Activated CD4-positive, alpha-beta T cell treated with anti-CD3 and anti-CD28 coated beads, Interleukin-2, amount 50 U/mL, for 1 hour (primary cell): ENCODE measurements around the gene GLYR1.

Experiments used
- DNase-seq: peaks from one replicate; pipeline ENCODE4 v3.0.0-alpha.2; 2020

The GLYR1 gene

DNA sequence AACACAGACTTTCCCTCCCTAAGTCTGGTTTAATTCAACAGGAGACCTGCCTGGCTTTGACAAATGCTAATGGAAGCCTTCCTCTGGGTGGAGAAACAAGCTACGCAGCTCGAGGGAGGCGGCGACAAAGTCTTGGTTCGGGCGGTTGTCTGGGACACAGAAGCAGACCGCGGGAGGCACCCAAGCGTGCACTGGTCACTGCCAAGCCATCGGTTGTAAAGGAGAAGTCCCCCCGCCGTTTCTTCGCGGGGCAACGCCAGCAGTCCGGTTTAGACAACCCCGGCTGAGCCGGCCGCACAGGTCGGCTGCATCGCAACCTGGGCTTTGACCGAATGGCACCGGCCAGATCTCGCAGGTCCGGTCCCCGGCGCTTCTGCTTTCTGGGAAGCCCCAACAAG lies 586 bp downstream of the GLYR1 start:
- DNase-seq, result peak; percentile 26

DNA sequence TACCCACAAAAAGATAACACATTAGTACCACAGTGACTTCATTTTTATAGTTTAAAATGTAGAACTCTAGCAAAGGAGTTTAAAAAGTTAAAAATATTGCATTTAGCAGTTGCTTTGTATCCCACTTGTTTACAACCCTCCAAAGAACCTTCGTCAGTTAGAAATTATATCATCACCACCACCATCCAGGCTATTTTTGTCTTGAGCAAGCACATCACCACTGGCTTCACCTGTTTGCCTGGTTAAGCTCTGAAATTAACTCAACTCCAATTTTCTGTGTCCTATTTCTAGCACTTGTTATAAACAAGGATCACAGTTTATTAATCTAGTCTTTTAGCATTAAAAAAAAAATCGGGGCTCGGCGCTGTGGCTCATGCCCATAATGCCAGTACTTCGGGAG lies 6.1 kb downstream of the GLYR1 start:
- no peak for DNase-seq

DNA sequence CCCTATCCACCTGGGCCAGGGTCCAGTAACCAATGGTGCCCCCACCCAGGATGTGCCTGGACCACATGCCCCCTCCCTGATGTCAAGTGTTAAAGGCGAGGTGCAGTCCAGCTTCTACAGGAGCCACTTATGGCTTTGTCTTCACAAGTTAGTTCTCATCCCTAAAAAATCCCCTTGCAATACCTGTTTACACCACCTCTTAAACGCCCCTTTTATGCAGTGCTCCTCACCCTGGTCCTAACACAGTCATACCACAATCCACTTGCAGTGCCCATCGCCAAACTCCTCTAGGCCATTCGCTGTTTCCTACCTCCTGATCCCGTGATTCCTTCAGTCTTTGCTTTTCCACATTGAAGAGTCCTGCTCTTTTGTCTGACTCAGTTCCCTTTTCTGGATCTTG lies 7.1 kb downstream of the GLYR1 start:
- no peak for DNase-seq

DNA sequence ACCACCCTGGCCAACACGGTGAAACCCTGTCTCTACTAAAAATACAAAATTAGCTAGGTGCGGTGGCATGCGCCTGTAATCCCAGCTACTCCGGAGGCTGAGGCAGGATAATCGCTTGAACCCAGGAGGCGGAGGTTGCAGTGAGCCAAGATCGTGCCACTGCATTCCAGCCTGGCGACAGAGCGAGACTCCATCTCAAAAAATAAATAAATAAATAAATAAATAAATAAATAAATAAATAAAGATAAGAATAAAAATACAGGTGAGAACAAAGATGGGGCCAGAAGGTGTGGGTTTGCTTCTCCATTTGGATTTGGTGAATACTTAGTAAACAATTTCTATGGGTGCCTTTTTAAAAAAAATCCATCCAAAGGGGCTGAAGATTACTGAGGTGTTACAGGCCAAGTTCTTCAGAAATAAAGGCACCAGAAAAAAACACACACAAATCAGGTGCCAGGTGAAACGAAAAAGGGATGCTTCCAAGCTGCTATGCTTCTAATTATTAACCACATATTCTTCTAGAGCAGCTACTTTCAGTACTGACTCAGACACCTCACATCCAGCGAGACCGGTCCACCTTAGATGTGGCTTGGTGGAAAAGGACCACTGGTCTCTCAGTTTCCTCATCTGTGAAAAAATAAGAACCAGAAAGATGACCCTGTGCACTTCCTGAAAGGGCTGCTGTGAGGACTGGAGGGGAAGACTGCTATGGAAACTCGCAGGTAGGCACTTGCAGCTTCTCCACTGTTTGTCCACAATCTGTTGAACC lies 9.2 kb downstream of the GLYR1 start:
- no peak for DNase-seq

DNA sequence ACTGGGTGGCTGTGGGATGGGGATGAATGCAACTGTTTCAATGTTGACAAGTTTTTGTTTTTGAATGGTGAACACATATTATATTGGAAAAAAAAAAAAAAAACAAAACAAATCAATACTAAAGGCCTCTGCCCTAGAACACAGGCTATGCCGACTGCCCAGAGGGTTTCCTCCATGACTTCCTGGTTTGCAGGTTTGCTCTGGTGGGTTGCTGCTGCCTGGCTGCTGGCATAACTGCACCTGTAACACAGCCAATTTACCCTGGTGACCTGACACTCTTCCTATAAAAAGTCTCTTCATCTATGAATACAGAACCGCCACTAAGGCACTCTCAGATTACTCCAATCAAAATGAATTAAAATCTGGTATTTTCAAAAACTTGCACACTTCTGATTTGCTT lies 10.4 kb downstream of the GLYR1 start:
- DNase-seq, result no peak

DNA sequence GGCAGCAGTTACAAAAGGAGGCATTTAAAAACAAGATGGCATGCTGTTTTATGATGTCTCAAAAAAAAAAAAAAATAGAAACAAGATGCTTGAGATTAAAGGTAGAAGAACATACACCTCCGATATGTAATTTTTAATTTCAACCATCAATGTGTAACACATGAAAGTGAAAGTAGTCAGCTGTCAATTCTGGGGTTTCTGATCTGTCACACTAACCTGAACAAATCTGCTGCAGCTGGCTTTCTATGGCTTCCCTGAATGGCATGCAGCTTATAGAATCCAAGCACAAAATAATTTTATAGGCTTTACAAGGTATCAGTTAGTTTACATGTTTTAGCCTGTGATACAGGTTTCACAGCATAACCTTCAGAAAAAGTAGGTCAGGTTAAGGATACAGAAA lies 13.5 kb downstream of the GLYR1 start:
- no peak for DNase-seq

DNA sequence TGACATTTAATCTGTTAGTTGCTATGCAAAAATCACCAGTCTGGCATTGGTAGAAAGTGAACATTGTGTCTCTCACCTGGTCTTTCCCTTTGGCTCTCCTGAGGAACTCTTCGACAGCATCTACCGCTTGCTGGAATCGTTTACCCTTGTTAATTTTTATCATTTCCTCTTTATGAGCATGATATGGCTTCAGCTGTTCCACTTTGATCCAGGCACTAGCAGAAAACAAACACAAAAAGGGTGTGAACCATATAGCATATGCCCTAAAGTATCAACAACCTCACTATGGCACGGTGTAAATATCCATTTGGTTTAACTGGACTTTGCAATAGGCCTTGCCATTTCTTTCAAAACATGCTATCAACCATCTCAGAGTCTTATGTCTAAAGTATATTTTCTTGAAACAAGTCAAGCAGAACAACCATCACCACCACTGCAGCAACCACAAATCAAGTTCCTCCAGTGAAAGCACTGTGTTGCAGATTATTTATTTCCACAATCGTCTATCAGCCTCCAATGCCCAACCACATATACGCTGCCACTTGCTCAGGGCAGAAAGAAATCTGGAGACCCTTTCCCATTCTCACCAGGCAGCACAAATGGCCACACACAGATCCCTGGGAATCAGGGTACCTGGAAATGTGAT lies 14.3 kb downstream of the GLYR1 start:
- DNase-seq, result no peak

DNA sequence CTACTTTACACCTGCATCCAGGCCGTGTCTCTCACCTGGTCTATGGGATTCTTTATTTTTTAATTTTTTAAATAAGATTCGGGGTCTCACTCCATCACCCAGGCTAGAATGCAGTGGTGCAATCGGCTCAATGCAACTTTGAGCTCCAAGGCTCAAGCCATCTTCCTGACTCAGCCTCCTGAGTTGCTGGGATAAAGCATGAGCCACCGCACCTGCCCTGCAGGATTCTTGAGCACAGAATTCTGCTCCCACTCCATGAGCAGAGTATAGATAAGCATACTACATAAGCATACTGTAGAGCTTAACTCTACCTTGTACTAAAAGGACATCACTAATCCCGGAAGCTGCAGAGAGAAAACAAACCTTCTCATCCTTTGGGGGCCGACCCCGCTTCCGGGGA lies 15.5 kb downstream of the GLYR1 start:
- DNase-seq, result no peak

DNA sequence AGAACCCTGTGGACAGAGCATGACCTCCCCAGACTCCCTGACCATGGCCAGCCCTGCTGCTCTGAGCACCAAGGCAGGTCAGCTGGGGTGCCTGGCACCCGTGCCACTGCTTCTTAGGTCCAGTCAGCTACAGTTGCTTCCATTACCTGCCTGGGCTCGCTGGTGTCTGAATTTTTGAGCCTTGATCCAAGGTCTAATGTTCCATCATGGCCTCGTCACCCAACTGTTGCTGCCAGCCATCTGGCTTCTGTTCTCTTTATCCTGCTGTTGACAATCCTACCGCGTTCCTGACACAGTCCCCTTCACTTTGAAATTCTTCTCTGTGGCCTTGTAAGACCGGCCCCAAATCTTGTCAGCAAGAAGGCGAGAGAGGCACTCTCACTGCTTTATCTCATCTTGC lies 16.7 kb downstream of the GLYR1 start:
- no peak for DNase-seq

DNA sequence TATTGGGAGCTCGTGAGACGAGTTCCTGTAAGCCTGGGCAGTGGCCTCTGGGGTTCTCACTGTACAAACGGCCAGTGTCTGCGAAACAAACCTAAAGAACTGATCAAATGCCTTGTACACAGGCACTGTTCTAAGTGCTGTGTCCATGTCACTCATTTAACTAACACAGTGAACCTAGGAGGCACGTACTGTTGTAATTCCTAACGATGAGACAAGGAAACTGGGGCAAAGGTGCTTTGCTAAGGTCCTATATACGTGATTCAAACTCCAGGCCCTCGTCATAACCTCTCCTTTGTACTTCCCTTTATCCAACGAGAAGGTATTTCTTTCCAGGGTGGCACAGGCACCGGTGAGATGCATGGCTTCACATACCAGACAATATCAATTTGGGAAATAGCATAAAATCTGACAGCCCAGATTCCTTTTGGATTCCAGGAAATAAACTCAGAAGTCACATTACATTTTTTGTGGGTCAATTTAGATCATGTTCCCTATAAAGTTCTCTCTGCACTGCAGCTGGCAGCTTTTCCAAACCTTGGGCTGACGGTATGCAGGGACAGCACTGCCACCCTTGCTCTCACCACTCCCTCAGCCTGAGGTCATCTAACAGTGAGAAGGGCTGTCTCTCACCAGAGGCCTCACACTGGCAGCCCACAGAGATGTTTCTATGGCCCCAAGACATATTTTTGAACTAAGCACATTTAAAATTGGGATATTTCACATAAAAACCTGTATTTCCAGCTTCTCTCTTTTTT lies 18.3 kb downstream of the GLYR1 start:
- no peak for DNase-seq

DNA sequence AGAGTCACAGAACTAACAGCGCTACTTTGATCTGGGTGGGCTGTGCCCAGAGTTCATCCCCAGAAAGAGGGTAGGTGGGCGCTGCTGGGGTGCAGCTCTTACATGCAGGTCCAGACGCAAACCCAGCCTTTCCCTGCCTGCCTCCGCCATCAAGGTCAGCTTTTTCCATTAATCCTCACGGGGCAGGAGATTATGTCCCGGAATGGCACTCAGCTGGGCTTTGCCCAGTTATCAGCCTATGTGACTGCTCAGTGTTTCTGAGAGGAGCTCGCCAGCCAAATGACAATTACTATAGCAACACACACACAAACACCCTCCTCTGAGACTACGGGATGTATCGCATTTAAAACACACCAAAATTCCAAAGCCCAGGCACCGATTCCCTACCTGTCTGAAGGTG lies 20.1 kb downstream of the GLYR1 start:
- no peak for DNase-seq

DNA sequence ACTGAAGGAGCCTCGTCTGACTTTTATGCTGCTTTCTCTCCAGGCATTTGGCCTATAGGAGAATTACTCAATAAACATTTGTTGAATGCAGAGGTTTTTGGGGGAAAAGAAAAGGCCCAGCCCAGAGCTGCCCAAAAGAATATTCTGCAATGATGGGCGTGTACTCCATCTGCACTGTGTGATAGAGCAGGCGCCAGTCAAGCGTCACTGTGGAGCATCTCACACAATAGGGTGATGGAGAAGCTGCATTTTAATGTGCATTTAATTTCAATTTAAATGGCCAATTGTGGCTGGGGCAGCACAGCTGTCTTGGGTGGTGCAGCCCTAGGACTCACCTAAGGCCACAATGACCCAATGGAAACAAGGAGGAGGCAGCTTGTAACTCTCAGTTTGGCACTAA lies 20.6 kb downstream of the GLYR1 start:
- DNase-seq, result no peak

DNA sequence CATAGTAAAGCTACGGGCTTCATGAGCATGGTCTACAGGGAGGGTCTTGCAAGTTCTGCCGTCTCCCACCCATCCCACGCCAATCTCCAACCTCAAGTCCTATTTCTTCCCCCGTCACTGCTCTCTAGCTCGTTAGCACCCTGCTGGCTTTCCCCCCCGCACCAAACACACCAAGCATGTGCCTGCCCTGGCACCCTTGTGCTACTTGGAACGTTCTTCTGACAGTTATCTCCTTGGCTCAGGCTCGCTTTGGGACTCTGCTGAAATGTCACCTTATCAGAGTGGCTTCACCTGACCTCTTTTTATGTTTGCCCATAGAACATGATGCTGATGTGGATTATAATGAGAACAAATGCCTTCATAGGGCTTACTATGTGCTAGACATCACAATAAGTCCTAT lies 21.9 kb downstream of the GLYR1 start:
- DNase-seq, result no peak

DNA sequence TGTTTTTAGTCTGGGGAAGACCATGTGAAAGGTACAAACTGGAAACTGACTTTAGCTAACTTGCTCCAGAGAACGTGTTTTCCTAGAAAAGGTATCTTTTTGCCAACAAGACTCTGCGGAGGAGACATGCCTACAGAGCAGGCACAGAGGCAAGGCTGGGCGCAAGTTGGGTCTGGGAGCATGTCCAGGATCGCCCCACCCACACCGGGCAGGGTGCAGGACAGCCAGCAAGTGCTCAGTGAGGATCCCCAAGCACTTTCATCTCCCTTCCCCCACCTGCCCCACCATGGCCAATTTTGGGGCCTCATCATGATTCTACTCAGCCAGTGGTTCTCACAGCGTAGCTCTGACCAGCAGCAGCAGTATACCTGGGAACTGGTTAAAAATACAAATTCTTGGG lies 26.4 kb downstream of the GLYR1 start:
- no peak for DNase-seq

DNA sequence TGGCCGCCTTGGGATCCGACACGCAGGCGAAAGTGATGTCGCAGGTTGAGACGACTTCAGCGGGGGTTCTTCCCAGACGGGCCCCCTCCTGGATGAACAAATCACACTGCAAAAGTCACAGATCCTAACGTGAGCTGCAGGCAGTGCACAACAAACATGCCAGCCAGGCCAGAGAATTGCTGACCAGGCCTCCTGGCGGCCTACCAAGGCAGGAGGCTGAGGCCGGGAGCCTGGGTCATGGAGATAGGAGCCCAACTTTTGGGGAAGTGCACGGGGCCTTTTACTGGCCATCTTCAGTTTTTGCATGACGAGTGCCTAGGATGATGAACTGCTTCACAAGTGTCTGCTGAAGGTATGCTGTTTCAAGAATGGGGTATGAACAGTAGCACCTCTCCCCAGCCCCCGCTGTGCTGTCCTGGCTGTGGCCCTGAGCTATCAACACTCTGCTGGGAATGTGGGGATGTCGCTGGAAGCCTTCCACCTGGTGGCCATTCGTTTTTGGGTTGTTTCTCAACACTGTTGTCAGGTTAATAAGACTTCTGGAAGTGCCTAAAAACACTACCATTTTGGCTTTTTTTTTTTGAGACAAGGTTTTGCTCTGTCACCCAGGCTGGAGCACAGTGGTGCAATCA lies 32.4 kb downstream of the GLYR1 start:
- DNase-seq, result no peak

DNA sequence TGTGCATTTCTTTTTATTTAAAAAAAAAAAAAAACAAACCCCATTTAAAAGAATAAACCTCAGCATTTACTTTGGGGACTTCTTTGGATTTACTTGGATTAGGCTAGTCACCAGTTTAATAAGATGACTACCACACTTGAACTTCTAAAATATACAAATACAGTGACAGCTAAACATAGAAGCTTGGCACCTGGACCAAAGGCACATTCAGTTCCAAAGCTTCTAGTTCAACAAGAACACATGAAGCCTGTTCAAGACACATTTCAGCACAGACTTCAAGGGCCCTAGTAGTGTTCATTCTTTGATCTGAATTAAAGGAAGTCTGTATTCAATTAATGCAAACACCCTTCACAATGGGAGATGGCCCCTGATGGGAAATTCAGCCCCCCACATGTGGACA lies 33.0 kb downstream of the GLYR1 start:
- no peak for DNase-seq

DNA sequence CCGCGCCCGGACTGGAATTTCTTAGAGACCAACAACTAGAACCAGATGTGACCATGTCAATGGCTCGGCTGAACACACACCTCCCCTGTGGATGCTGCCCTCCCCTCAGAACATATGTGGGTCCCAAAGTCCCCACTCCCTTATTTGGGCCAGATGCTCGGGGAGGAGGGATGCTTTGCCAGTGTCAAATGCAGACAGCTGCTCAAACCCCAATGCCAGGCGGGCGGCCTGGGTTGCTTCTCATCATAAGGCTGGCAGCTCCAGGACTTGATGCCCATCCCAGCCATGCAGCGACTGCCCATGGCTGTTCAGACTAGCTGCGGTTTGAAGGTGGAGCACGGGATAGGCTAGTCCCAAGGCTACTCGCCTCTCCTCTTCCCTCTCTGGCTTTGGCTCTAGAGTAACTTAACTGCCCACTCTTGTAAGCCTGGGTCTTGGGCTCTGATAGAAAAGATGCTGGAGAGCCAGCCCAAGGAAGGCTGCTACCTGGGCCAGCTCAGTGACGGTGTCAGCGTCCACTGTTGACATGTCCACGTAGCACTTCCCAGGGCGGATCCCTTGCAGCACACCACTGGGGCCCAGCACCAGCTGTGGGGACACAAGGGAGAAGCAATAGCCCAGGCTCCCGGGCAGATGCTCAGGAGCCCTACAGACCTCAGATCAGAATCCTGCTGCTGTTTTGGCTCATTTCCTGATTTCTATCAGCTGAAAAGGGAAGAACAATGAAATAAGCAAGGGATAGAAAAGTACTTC lies 33.7 kb downstream of the GLYR1 start:
- DNase-seq, result no peak

DNA sequence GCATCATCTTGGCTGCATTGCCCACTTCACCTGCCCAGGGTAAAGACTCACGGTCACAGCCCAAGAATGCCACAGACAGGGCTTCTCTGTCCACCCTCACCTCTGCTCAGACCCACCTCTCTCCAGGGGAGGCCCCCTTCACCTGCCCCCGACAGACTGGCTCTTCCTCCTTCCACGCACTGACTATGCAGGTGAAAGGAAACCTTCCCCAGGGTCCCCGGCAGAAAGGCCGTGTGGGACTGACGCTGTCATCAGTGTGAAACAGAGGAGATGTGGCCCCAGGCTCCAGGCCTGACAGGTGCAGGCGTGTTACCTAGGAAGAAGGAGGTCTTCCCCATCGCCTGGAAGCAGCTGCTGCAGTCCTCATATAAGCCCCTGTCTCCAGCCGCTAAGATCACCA lies 35.3 kb downstream of the GLYR1 start:
- DNase-seq, result no peak

DNA sequence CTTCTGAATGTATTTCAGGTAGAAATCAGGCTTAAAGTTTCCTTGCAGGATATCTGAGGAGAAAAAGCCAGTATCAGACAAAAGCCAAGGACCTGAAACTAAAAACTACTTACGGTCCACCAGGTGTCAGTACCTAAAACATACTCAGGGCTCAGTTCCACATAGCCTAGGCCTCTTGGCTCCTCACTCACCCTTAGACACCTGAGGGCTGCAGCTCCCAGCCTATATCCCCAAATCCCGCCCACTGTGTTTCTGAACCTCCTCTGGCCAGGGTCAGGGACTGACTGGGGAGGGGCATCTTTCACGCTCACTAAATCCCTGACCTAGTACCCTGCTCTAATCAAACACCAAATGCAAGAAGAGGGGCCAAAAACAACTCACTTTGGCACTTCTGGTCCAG lies 35.8 kb downstream of the GLYR1 start:
- DNase-seq, result no peak

DNA sequence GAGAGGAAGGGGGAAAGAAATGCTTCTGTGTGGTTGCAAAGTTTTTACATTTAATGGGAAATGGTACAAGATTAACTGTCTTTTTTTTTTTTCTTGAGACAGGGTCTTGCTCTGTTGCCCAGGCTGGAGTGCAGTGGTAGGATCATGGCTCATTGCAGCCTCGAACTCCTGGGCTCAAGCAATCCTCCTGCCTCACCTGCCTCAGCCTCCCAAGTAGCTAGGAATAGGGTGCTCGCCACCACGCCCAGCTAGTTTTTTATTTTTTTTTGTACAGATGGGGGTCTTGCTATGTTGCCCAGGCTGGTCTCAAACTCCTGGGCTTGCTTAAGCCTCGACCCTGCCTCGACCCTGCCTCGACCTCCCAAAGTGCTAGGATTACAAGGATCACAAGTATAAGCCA lies 40.8 kb downstream of the GLYR1 start:
- DNase-seq, result no peak

DNA sequence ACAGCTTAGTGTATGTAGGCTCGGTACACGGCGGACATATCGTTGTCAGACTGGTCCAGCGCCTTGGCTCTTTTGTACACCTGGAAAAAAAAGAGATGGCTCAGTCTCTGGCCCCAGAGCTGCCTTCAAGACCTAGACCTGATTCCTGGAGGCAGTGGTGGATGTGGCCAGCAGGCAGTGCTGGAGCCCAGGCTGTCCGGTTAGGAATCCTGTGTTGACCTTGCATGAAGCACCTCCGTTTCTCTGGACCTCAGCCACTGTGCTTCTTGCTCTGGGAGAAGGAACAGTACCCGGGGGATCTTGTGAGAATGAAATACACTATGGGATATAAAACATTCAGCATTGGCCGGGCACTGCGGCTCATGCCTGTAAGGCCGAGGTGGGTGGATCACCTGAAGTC lies 41.9 kb downstream of the GLYR1 start:
- DNase-seq, result no peak

DNA sequence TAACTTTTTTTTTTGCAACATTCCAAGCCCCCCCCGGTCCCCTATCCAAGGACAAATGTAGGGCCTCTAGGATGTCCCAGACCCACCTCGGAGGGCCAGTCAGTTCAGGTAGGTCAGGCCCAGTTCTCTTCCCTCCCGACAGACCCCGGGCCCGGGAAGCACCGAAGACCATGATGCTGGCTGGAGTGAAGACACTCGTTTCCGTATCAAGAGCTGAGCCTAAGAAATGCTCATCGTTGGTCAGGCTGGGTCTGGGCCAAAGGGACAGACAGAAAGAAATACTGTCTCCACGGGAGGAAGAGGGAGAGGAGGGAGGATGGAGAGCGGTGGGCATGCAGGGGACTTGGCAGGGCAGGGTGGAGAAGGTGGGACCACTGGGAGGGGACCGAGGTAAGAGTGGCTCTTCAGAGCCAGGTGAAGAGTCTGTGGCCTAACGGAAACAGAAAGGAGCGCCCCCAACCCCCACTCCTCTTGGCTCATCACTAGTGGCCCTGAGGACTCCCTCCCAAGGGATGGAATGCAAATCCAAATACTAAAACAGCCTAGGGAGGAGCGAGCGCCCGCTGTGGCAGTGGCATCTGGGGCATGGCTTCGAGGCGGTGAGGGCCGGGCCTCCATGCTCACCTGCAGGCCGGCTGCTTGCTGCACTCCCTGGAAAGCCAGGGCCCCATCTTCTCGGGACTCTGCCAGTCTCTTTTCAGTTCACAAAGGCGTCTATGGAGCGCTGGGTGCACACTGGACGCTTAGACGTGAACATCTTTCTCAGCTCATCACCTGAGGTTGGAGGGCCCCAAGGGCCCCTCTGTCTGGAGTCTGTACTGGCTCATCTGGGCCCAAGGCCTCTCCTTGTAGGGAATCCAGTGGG lies 43.0 kb downstream of the GLYR1 start:
- DNase-seq, result no peak
